HL-60/S4 treated with retinoic acid at 250 ng/mL for 4 days and 3 days (cell line): Measurements from ENCODE around the gene IFFO2.

Source experiments
- in situ Hi-C: fragments of 300-500 bp; cut with MboI; formaldehyde crosslinking; loops from 2 replicates; pipeline ENCODE4 v1.7.0; 2022; ENCODE audit warnings: low sequenced_read_pairs

IFFO2 gene

DNA sequence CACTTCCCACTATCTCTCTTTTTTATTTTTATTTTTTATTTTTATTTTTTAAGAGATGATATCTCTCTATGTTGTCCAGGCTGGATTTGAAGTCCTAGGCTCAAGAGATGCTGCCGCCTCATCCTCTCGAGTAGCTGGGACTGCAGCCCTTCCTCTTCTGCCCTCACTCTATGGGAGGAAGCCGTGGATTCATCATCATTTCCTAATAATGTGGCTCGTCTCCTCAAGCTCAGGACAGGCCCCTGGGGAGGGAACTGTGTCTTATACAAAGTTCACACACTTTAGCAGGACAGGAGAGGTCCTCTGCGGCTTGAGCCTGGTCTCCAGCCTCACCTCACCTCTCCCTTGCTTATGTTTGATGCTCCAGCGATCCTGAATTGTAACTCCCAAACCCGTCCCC lies 16.5 kb upstream of the IFFO2 start:
- in situ Hi-C loops, result no loop called here

DNA sequence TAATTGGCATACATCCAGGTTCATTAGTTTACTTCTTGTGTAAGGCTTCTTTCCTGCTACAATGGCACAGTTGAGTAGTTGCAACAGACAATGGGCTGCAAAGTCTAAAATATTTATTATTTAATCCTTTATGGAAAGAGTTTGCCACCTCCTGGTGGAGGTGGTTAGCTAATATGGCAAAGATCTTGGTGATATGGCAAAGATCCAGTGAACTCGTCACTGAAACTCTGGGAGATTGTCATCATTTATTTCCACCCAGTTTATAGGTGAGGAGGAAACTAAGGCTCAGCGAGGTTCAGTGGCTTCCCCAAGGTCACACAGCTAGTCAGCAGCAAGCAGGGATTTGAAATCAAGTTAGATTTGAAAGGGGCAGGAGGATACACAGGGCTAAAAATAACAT lies 16.1 kb upstream of the IFFO2 start:
- in situ Hi-C loops, result no loop called here

DNA sequence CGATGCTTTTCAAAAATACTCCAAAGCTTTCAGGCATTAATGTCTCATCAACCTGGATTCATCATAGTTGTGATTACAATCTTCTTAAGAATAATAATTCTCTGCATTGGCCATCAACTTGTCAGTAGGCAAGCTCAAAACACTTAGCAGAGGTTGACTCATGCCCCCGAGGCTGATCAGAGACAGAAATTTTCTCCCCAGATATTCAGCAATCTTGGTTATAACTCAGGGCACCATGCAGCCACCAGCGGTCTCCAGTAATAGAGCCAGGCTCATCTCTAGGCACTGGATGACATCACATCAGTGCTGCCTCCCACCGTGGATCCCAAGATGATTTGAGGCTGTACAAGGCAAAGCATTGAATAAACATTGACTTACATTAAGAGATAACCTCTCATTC lies 14.3 kb upstream of the IFFO2 start:
- in situ Hi-C loops, result no loop called here

DNA sequence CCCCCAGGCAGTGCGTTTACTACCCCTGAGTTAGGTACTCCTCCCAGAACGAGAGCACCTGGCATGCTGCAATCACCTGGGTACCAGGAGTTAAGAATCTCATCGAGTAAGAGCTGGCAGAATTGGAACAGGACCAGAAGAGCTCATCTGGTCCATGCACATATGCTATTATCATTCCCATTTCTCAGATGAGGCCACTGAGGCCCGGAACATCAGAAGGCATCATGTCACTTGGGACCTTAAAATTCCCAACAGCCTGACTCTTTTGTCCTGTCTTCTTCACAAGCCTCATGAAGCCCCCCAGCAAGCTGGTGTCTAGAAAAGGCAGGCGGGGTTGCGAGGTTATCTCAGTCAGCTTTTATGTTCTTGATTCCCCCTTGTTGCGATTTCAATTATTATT lies 13.9 kb upstream of the IFFO2 start:
- in situ Hi-C loops, result no loop called here

DNA sequence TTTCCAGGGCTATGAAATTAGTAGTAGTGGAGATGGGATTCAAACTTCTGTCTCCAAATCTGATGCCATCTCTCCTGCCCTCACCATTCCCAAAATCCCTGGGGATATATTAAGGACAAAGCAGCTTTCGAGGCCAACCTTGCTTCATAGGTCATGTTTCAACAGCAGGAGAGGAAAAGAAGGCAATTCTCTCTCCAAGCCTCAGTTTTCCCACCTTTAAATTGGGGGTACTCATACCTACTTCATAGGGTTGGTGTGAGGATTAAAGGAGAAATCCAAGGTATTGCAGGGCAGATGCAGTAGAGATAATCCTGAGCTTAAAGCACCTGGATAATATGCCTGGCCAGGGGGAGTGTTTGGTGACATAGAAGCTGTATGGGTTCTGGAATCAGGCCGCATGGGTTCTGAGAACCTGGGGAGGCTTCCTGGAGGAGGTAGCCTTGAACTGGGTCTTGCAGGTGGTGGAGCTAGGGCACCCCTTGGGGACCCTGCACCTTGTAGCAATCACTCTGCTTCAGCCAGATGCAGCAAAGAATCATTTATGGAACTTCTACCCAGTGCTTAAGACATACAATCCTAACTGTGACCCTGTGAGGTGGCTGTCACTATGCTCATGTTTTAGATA lies 10.7 kb upstream of the IFFO2 start:
- in situ Hi-C loops, result no loop called here

DNA sequence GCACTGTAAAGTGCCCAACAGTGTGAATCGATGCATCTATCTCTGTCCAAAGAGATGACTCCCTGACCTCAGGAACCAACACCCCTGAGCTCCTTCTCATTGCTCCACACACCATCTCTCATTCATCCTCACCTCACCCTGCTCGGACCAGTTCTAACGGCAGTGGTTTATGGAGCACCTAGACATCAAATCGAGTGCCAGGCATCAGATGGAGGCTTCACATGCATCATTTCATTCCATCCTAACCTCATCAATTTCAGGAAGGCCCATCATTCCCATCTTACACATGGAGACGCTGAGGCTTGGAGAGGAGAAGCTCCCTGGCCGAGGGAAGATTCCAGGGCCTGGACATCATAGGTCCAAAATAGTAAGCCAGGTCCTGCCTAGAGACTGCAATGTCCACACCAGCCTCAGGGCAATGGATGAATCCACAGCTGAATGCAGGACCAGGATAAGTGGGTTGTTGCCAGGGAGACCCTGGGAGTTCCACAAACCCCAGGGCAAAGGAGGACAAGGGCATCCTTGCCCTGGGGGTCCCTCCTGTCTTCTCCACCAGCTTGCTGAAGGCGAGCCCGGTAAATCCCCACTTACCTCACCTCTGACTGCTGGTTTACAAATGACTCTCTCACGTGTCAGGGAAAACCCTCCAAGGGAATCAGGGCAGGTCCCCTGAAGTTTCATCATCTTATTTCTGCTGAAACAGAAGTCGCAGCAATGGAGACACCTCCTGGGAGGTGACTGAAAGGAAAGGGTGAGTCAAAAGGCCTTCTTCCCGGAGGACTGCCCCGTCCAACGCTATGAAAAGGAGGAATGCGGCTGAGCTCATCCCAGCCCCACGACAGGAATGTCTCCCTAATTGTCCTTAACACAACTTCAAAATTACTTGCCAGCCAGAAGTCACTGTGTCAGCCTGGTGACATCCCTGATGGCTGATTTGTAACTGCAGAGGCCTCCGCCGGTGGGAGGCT lies 9.0 kb upstream of the IFFO2 start:
- in situ Hi-C loops, result no loop called here

DNA sequence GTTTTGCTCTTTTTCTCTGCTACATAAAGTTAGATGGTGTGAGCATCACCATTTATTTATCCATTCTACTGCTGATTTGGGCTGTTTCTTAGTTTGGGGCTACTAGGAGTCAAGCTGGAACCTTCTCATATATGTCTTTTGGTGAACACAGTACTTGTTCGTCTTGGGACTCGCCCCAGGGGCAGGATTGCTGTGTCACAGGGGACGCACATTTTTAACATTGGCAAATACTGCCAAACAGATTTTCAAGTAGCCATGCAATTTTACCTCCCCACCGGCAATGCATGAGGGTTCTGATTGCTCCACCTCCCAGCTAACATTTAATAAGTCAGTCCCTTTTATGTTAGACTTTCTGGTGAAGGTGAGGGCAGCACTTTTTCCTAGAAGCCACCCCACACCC lies 7.5 kb upstream of the IFFO2 start:
- in situ Hi-C loops, result no loop called here

DNA sequence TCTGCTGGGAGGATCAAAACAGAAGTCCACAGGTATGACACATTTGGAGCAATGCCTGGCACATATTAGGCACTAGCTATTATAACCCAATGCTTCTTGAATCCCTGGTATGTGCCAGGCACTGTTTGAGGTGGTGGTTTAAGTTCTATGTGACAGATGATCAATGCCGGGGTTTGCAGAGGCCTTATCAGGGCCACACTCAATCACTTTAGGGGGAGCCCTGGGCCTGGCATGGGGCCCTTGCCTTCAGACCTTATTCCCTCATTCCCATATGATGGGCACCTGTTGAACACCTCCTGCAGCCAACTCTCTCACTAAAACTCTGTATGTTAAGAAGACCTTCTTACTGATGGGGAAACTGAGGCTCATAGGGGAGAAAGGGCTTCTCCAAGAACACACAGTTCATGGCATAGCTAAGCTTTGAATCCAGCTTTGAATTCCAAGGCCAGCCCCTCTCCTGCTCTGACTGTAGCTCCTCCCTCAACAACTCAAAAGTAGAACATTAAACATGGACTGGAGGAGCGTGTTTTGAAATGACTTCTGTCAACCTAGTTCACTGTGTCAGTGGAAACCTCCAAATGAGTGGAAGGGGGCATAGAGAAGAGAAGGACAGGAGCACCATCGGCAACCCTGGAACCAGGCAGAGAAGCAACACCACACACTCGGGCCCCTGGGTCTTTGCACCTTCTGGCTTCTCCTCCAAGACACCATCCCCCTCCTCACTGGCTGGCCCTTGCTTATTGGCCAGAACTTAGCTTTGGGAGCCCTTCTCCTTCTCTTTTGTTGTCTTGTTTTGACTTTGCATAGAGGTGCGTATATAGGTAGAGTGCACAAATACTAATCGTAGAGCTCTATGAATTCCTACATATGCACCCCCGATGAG lies 6.6 kb upstream of the IFFO2 start:
- in situ Hi-C loops, result no loop called here

DNA sequence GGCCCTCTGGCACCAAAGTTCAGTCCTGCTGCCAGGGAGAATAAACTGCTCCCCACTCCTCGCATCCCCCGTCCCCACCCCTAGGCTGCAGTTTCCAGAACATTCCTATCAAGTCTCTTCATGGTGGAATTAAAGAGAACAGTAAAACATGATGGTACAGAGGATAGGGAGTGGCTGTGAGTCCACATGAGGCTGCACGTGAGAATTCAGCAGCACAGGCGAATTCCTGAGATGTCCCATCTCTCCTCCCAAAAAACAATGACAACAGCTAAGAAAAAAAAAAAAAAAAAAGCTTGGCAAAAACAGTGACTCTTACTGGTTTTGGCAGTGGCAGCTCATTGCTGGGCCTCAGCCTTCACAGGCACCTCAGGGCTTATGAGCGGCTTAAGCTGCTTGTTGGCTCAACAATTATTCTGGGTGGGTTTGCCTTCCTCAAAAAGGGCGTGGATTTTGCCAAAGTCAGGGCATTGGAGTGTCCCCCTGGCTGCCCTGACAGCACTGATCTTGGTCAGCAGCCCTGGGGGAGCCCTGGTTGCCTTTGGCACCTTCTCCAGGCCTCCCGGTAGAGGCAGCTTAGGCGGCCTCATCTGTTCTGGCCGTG lies 5.7 kb upstream of the IFFO2 start:
- in situ Hi-C loops, result no loop called here

DNA sequence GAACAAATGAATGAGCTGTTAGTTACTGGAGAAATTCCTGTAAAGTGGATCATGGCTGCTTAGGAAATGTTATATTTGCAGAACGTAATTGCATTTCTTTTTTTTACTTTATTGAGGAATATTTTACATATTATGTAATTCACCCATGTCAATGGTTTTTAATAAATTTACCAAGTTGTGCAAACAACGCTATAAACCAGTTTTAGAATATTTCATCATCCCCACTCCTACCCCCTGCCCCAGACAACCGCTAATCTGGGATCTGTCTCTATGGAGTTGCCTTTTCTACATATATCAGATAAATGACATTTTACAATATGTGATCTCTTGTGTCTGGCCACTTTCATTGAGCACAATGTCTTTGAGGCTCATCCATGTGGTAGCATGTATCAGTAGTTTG lies 4.3 kb upstream of the IFFO2 start:
- in situ Hi-C loops, result no loop called here

DNA sequence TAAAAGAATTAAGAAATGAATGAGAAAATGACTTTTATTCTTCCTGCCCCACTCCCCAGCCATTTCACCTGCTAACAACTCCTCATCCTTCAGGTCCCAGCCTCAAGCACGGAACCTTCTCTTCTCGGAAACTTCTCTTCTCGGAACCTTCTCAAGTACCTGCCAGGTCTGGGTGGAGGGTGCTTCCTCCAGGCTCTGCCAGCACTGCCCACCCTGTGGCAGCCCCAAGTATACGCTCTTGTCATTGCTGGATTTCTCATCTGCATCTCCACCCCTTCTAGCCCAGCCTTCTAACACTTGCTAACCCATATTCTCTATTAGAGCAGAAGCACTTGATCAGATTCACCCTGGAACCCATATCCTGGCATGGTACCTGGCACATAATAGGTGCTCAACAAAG lies 3.9 kb upstream of the IFFO2 start:
- in situ Hi-C loops, result no loop called here

DNA sequence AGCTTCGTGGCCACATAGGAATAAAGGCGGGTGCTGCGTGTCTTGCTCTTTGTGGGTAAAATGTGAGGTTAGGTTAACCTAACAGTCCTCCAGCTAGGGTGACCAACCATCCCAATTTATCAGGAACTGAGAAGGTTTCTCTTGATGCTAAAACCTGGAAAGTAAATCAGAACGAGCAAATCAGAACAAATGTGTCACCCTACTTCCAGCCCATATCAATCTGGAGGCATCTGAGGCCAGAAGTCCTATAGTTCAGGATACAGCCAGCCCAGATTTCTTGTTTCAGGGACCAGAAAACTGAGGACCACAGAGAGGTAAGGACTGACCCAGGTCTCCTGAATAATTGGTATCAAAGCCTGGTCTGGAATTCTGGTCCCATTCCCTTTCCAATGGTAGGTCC lies 3.1 kb upstream of the IFFO2 start:
- in situ Hi-C loops, result no loop called here

DNA sequence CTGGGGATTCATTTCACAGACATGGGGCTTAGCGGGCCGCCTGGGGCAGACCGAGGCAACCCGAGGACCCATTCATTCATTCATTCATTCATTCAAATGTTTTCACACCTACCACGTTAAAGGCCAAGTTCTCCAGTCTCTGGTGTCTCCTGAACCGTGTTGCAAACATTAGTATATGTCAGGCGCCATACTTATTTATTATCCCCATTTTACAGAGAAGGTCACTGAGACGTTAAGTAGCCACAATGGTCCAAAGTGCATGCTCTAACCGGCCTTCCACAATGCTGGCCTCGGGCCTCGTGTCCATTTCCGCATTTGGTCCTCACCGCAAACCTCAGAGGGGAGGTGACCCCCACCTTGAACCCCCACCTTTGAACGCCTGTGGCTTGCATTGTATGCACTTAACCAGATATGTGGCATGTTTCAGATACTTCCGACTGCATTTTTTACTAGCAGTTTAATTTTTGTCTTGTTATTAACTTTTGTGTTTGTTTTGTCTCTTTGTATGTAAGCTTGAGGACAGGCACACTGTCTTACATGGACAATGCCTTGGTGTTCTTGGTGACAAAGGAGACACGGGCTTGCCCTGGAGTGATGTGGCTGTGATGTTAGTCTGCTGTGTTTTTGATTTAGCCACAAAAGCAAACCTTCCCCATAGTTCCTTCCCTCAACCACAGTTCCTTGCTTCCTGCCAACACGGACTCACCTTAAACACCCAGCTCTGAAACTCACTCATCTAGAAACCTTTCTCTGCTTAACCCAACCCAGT lies 1.2 kb upstream of the IFFO2 start:
- in situ Hi-C loops, result no loop called here

DNA sequence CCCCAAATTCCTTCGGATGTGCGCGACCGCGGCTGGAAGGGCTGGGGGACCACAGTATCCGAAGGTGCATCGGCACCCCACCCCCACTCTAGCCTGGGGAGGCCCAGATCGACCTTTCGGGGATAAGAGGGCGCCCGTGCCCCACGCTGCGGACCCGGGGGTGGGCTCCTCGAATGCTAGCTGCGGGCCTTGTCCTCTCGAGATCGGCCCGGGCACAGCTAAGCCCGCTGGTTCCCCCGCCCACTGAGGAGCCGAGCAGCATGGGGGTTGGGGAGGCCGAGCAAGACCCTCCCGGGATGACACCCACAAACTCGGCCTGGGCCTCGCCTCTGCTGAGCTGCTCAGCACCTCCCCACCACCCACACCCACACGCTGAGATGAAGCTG lies 653 bp upstream of the IFFO2 start:
- in situ Hi-C loops, result no loop called here

DNA sequence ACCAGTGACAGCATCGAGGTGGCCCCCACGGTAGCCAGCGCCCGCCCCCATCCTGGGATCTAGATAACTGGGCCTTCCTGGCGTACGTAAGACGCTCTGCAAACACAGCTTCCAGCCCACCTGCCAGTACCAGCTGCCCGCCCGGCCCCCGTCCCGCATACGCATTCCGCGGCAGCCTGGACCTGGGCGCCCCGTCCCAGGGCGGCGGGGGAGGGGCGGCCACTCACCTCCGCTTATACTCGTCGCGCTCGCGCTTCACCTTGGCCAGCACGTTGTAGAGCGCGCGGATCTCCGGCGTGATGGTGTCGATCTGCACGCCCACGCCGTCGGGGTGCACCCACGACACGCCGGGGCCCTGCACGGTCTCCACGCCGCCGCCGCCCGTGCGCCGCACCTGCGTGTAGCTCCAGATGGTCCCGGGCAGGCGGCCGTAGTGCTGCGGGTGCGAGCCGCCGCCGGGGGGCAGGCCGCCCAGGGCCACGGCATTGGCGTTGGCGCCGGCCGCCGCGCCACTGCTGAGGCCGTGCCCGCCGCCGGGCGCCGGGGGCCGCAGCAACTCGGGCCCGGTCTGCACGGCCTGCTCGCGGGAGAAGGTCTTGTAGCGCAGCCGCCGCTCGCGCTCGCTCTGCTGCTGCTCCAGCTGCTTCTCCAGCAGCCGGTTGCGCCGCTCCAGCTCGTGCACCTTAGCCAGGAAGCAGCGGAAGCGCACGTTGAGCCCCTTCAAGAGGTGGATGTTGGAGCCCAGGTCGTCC lies 859 bp downstream of the IFFO2 start:
- in situ Hi-C loops, result no loop called here

DNA sequence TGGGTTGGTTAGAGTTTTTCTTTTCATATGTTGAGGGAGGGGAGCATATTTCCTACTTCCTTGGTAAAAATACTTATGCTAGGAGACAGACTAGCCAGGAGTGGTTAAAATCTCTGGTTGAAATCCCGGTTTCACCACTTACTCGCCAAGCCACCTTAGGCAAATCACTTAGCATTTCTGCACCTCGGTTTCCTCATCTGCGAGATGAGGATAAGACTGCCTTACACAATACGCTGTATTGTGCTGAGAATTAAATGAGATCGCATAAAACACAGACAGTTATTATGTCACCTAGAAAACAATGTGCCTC lies 1.4 kb downstream of the IFFO2 start:
- in situ Hi-C loops, result no loop called here

DNA sequence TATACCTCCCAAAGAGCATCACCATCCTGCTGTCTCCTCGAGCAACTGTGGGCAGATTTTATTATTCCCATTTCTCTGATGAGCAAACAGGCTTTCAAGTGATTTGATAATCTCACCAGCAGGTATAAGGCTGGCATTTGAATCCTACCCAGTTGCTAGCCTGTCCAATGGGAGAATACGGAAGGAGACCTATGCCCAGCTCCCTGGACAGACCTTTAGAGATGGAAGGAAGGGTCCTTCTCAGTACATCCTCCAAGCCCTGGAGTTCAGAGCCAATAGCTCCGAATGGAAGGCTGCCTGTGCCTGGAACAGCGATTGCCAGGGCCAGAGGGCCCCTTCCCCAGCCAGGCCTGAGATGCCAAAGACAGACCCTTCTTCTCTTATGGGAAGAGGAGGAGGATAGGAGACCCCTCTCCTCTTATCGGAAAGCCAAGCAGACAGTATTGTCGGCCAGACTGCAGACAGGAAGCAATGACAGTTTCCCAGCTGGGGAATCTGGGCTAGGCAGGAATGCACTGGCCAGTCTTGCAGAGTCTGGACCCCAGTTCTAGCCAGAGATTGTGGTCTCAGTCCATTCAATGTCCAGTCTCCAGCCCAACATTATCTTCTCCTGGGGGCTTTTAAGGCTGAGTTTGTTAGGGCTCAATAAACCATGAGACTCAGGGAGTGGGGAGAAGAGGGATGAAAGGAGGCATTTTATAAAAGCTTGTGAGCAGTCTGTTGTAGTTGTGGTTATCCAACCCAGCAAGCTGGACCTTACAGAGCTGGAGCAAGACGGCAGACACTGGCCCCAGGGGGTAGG lies 2.0 kb downstream of the IFFO2 start:
- in situ Hi-C loops, result no loop called here

DNA sequence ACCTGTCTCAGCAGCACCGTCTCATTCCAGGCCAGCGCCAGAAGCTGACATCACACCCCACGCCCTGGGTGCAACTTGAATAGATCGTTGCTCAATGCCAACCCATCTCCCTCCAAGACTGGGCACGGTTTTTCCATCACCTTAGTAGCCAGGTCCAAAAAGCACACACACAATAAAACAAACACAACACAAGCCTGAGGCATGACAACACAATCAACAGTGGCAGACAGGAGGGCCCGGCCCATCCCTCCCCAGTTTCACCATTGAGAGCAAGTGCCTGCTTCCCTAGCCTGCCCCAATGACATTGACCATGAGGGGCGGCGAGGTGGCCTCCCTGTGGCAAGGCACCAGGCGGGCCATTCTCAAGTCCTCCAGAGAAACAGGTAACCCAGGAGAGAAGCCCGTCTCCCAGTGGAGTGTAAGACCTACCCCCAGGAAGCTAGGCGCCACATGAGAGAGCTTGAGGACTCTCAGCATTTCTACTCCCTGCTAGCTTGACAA lies 2.7 kb downstream of the IFFO2 start:
- in situ Hi-C loops, result no loop called here
